GM23338 (cell line): ENCODE results near the gene MFAP4.

Experiments used
- EZH2 ChIP-seq: fragments of 200-600 bp; sonication (generic); IDR thresholded peaks from one replicate; pipeline ENCODE4 v1.8.0; 2017; ENCODE audit warnings: antibody characterized with exemption, mild to moderate bottlenecking, low read depth; ENCODE audit not compliant: unreplicated experiment
- NANOG ChIP-seq: IDR thresholded peaks from 2 replicates; pipeline ENCODE4 v1.6.1; 2016; ENCODE audit warnings: antibody characterized with exemption, borderline replicate concordance
- POLR2AphosphoS5 ChIP-seq: IDR thresholded peaks from 2 replicates; pipeline ENCODE4 v1.6.1; 2016; ENCODE audit warnings: antibody characterized with exemption, low read depth
- TF ChIP-seq, protein P1 (sequence below), 2 experiments: fragments of 200-600 bp in 1 of 2; sonication (generic) in 1 of 2; conservative IDR thresholded peaks; 2 replicates each; pipeline versions ENCODE4 v1.5.1 to v1.6.1; 2016 to 2017; ENCODE audit warnings: antibody characterized with exemption in 2 of 2, low read depth in 2 of 2, mild to moderate bottlenecking in 2 of 2, moderate library complexity in 1 of 2

- TF ChIP-seq, protein P1, sequence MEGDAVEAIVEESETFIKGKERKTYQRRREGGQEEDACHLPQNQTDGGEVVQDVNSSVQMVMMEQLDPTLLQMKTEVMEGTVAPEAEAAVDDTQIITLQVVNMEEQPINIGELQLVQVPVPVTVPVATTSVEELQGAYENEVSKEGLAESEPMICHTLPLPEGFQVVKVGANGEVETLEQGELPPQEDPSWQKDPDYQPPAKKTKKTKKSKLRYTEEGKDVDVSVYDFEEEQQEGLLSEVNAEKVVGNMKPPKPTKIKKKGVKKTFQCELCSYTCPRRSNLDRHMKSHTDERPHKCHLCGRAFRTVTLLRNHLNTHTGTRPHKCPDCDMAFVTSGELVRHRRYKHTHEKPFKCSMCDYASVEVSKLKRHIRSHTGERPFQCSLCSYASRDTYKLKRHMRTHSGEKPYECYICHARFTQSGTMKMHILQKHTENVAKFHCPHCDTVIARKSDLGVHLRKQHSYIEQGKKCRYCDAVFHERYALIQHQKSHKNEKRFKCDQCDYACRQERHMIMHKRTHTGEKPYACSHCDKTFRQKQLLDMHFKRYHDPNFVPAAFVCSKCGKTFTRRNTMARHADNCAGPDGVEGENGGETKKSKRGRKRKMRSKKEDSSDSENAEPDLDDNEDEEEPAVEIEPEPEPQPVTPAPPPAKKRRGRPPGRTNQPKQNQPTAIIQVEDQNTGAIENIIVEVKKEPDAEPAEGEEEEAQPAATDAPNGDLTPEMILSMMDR (conservative IDR thresholded peaks at IDR 0.05; ENCODE audit: low read depth in 2 of 2): no peak
- no peak for TF ChIP-seq EZH2
- TF ChIP-seq POLR2AphosphoS5: no peak
- TF ChIP-seq NANOG: no peak
These were observed 25.5 kb upstream of the MFAP4 start for GRCh38 chr17:19412510-19412909.
